Nephron progenitor cell (in vitro differentiated cells): Measurements from ENCODE around the gene NEB.

ENCODE experiments used
- DNase-seq: peaks from one replicate; pipeline ENCODE4 v3.0.0; 2021
- H3K27ac Mint-ChIP-seq: 2 replicates; pipeline ENCODE4 v1.8.0; 2021; ENCODE audit warnings: mild to moderate bottlenecking, moderate library complexity, mixed read lengths
- H3K27me3 Mint-ChIP-seq: 2 replicates; pipeline ENCODE4 v1.8.0; 2021; ENCODE audit warnings: mild to moderate bottlenecking, low read depth, mixed read lengths; ENCODE audit not compliant: poor library complexity
- H3K36me3 Mint-ChIP-seq: 2 replicates; pipeline ENCODE4 v1.8.0; 2021; ENCODE audit warnings: low read depth, mixed read lengths
- H3K4me1 Mint-ChIP-seq: 2 replicates; pipeline ENCODE4 v1.8.0; 2021; ENCODE audit warnings: mixed read lengths
- H3K4me3 Mint-ChIP-seq: 2 replicates; pipeline ENCODE4 v1.8.0; 2021; ENCODE audit warnings: mild to moderate bottlenecking, moderate library complexity, mixed read lengths
- H3K9me3 Mint-ChIP-seq: 2 replicates; pipeline ENCODE4 v1.8.0; 2021; ENCODE audit warnings: mild to moderate bottlenecking, moderate library complexity, mixed read lengths
- CTCF ChIP-seq: fragments of 200-600 bp; sonication (generic); IDR thresholded peaks from 2 replicates; pipeline ENCODE4 v1.5.0; 2021; ENCODE audit warnings: antibody characterized with exemption

Gene NEB

GRCh38 chr2:151670846-151671597, 63.3 kb downstream of the NEB start:
- no peak for DNase-seq

DNA sequence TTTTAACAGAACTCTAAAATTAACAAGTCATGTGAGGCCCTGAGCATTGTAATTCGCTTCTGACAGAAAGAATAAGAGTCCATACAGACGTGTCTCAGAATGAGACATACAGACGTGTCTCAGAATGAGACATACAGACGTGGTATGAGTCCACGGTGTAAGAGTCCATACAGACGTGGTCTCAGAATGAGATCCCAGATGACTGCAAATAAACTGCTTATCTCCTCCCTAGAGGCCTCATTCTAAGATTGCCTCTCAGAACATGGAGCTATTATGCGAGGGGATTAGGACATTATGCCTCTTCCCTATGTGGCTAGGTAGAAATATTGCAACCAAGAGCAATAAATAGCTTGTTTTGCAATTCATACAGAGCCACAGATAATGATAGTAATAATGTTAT, 63.9 kb downstream of the NEB start:
- no peaks in the 10 kb centered on the region for H3K27me3 Mint-ChIP-seq
- no peak overlapping the region for H3K27ac Mint-ChIP-seq
- H3K4me1 Mint-ChIP-seq, result peaks cover 15% of the 10 kb centered on the region
- no peak overlapping the region for H3K4me3 Mint-ChIP-seq
- no peak for TF ChIP-seq CTCF
- H3K36me3 Mint-ChIP-seq, result no peaks in the 10 kb centered on the region
- DNase-seq, result no peak
- no peaks in the 10 kb centered on the region for H3K9me3 Mint-ChIP-seq

More at GRCh38 chr2:151670846-151671597, 63.3 kb downstream of the NEB start:
- no peaks in the 10 kb centered on the region for H3K27me3 Mint-ChIP-seq
- no peak overlapping the region for H3K4me3 Mint-ChIP-seq
- peaks cover 15% of the 10 kb centered on the region for H3K4me1 Mint-ChIP-seq
- no peak for TF ChIP-seq CTCF
- H3K27ac Mint-ChIP-seq, result no peak overlapping the region
- no peaks in the 10 kb centered on the region for H3K36me3 Mint-ChIP-seq
- H3K9me3 Mint-ChIP-seq, result no peaks in the 10 kb centered on the region

- no peak for DNase-seq
- H3K36me3 Mint-ChIP-seq, result no peaks in the 10 kb centered on the region
- peaks cover 15% of the 10 kb centered on the region for H3K4me1 Mint-ChIP-seq
- no peaks in the 10 kb centered on the region for H3K9me3 Mint-ChIP-seq
- no peak for TF ChIP-seq CTCF
- H3K27ac Mint-ChIP-seq, result peak overlapping the region; percentile 29
- no peaks in the 10 kb centered on the region for H3K27me3 Mint-ChIP-seq
- H3K4me3 Mint-ChIP-seq, result no peak overlapping the region
Measured at GRCh38 chr2:151669585-151670081, 64.6 kb downstream of the NEB start.

GRCh38 chr2:151668737-151669136, 65.5 kb downstream of the NEB start:
- H3K27ac Mint-ChIP-seq, result no peak overlapping the region

GRCh38 chr2:151665959-151666358, 68.3 kb downstream of the NEB start:
- Mint-ChIP-seq H3K9me3 (no peaks in the 10 kb centered on the region), H3K27me3 (peaks cover 3% of the 10 kb centered on the region), H3K4me3 (no peak overlapping the region), H3K4me1 (peaks cover 15% of the 10 kb centered on the region), H3K36me3 (no peaks in the 10 kb centered on the region), H3K27ac (no peak overlapping the region)
- no peak for DNase-seq
- no peak for TF ChIP-seq CTCF

More at GRCh38 chr2:151668737-151669136, 65.5 kb downstream of the NEB start:
- DNase-seq, result no peak
- Mint-ChIP-seq H3K27me3 (peaks cover under 1% of the 10 kb centered on the region), H3K36me3 (no peaks in the 10 kb centered on the region), H3K4me3 (no peak overlapping the region), H3K9me3 (no peaks in the 10 kb centered on the region), H3K4me1 (peaks cover 15% of the 10 kb centered on the region)
- TF ChIP-seq CTCF, result no peak

- H3K27me3 Mint-ChIP-seq, result peaks cover 3% of the 10 kb centered on the region
- peaks cover 8% of the 10 kb centered on the region for H3K4me1 Mint-ChIP-seq
- DNase-seq, result no peak
- no peak overlapping the region for H3K4me3 Mint-ChIP-seq
- no peak for TF ChIP-seq CTCF
- no peaks in the 10 kb centered on the region for H3K36me3 Mint-ChIP-seq
- H3K27ac Mint-ChIP-seq, result no peak overlapping the region
- no peaks in the 10 kb centered on the region for H3K9me3 Mint-ChIP-seq
Measured at GRCh38 chr2:151664520-151664919, 69.8 kb downstream of the NEB start.
